Activated CD8-positive, alpha-beta memory T cell treated with anti-CD3 and anti-CD28 coated beads, Interleukin-2, amount 10 ng/mL, durations not matched to agents 7 days and 5 days (primary cell): ENCODE data around the gene MAP2K5. TPM values are rescaled to one million over a fixed set of nuclear protein-coding genes. Genes with fewer than 3 reads are reported as not detected.
"Not testable (repeated sequence)": the region's sequence is repeated elsewhere in the genome, so short reads cannot be mapped to it uniquely, and the experiment has no call there.

Experiments used
- ATAC-seq: fragments of 150-1000 bp; cut with Tn5 transposase; one replicate; pipeline ENCODE4 v1.10.0; 2021; ENCODE audit warnings: moderate library complexity
- CTCF ChIA-PET: fragments of 350-600 bp; sonication (Branson Sonifier 250); formaldehyde crosslinking; loops from one replicate; lab custom pipeline; 2021; ENCODE audit warnings: antibody characterized with exemption; lab: Charles Lee
- DNase-seq: peaks from one replicate; pipeline ENCODE4 v3.0.0-alpha.2; 2020
- H3K27ac Mint-ChIP-seq: one replicate; pipeline ENCODE4 v1.8.0; 2021; ENCODE audit warnings: mild to moderate bottlenecking, mixed read lengths
- H3K27me3 Mint-ChIP-seq: one replicate; pipeline ENCODE4 v1.8.0; 2021; ENCODE audit warnings: mixed read lengths
- H3K36me3 Mint-ChIP-seq: one replicate; pipeline ENCODE4 v1.8.0; 2021; ENCODE audit warnings: mild to moderate bottlenecking, mixed read lengths
- H3K4me1 Mint-ChIP-seq: one replicate; pipeline ENCODE4 v1.8.0; 2021; ENCODE audit warnings: mixed read lengths
- H3K4me3 Mint-ChIP-seq: one replicate; pipeline ENCODE4 v1.8.0; 2021; ENCODE audit warnings: mild to moderate bottlenecking, moderate library complexity, mixed read lengths
- H3K9me3 Mint-ChIP-seq: one replicate; pipeline ENCODE4 v1.8.0; 2022; ENCODE audit warnings: low read depth, mixed read lengths
- total RNA-seq, 2 experiments: library from RNA; stranded (reverse); gene quantifications; one replicate each; pipeline ENCODE4 v1.2.3, GENCODE V29; 2021

MAP2K5 gene
- total RNA-seq, 2 experiments from 2014 or later: 15.7 to 23.5 TPM

DNA sequence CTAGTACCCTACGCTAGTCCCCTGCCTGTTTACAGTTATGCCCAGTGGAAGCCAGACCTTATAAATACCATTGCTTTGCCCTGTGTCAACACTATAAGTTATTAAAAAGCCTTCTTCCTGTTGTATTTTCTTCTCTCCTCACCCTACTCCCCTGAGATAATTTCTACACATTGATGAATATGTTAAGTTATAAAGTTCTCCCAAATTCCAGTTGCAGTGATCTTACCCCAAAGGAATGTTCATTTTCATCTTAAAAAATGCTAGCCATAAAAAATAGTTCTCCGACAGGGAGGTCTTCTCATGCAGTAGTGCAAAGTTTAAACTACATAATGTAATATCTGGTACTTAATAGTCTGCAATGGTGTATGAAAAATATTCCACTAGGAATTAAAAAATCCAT lies 58.6 kb downstream of the MAP2K5 start:
- no peak overlapping the region for H3K4me3 Mint-ChIP-seq
- H3K4me1 Mint-ChIP-seq: no peaks in the 10 kb centered on the region
- no peak for ATAC-seq

DNA sequence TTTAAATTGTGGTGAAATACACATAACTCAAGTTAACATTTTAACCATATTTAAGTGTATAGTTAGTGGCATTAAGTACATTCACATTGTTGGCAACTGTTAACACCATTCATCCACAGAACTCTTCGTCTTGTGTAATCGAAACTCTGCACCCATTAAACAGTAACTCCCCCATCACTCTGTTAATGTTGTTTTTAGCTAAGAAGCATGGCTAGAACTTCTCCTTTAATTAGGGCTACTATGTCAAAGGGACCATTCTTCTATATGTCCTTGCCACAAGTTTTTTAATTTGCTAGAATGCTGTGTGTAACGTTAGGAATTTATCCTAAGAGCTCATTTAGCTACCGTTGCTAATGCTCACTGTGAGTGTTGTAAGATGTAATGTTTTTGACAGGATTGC lies 60.6 kb downstream of the MAP2K5 start:
- H3K27me3 Mint-ChIP-seq: no peaks in the 10 kb centered on the region
- no peaks in the 10 kb centered on the region for H3K9me3 Mint-ChIP-seq
- no peak for DNase-seq
- peaks cover 1% of the 10 kb centered on the region for H3K36me3 Mint-ChIP-seq
- no peaks in the 10 kb centered on the region for H3K4me1 Mint-ChIP-seq
- no peak overlapping the region for H3K4me3 Mint-ChIP-seq
- H3K27ac Mint-ChIP-seq: no peak overlapping the region
- ATAC-seq: no peak
- CTCF ChIA-PET: no interaction called here

More for the DNA sequence above, 58.6 kb downstream of the MAP2K5 start:
- Mint-ChIP-seq H3K27ac (no peak overlapping the region), H3K36me3 (peaks cover 1% of the 10 kb centered on the region), H3K9me3 (no peaks in the 10 kb centered on the region), H3K27me3 (no peaks in the 10 kb centered on the region)
- CTCF ChIA-PET: no interaction called here
- no peak for DNase-seq

- no peak for DNase-seq
- H3K9me3 Mint-ChIP-seq: no peaks in the 10 kb centered on the region
- H3K4me1 Mint-ChIP-seq: no peaks in the 10 kb centered on the region
- no peak overlapping the region for H3K27ac Mint-ChIP-seq
- no peak for ATAC-seq
- H3K4me3 Mint-ChIP-seq: no peak overlapping the region
- no peaks in the 10 kb centered on the region for H3K27me3 Mint-ChIP-seq
- peaks cover 1% of the 10 kb centered on the region for H3K36me3 Mint-ChIP-seq
- CTCF ChIA-PET: no interaction called here
These were observed 63.4 kb downstream of the MAP2K5 start for GRCh38 chr15:67605871-67606270.

DNA sequence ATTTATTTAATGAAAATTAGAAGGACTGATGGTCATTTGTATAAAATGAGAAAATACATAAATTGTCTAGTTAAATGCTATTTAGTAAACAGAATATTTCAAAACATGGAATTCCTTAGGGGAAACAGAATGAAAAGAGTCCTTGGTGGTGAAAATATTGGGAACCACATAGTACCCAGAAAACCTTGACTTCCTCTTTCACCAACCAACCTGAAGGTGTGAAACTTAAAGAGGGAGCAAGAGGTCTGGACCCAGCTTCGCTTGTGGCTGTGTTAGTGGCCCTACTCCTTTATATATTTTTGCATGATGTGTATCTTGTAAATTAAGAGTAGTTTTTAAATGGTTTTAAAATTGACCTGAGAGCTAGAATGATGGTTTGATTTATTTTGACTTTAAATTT lies 64.2 kb downstream of the MAP2K5 start:
- DNase-seq: no peak
- H3K4me3 Mint-ChIP-seq: no peak overlapping the region
- no peak for ATAC-seq
- H3K27ac Mint-ChIP-seq: no peak overlapping the region
- no peaks in the 10 kb centered on the region for H3K27me3 Mint-ChIP-seq
- H3K9me3 Mint-ChIP-seq: no peaks in the 10 kb centered on the region
- no peaks in the 10 kb centered on the region for H3K4me1 Mint-ChIP-seq
- CTCF ChIA-PET: no interaction called here
- H3K36me3 Mint-ChIP-seq: no peaks in the 10 kb centered on the region

- no peaks in the 10 kb centered on the region for H3K36me3 Mint-ChIP-seq
- DNase-seq: no peak
- H3K27me3 Mint-ChIP-seq: no peaks in the 10 kb centered on the region
- no peak overlapping the region for H3K27ac Mint-ChIP-seq
- CTCF ChIA-PET: no interaction called here
- ATAC-seq: no peak
- no peaks in the 10 kb centered on the region for H3K9me3 Mint-ChIP-seq
- H3K4me3 Mint-ChIP-seq: no peak overlapping the region
- H3K4me1 Mint-ChIP-seq: no peaks in the 10 kb centered on the region
These were observed 64.8 kb downstream of the MAP2K5 start for GRCh38 chr15:67607329-67607728.

- no peak for DNase-seq
These were observed 65.6 kb downstream of the MAP2K5 start for GRCh38 chr15:67607959-67608637.

GRCh38 chr15:67608638-67608959 lies 66.1 kb downstream of the MAP2K5 start:
- H3K9me3 Mint-ChIP-seq: no peaks in the 10 kb centered on the region
- H3K36me3 Mint-ChIP-seq: no peaks in the 10 kb centered on the region
- no peak overlapping the region for H3K4me3 Mint-ChIP-seq
- ATAC-seq (no peak), DNase-seq (no peak)
- no peaks in the 10 kb centered on the region for H3K4me1 Mint-ChIP-seq
- H3K27me3 Mint-ChIP-seq: no peaks in the 10 kb centered on the region
- H3K27ac Mint-ChIP-seq: no peak overlapping the region
- CTCF ChIA-PET: no interaction called here

More at GRCh38 chr15:67607959-67608637, 65.6 kb downstream of the MAP2K5 start:
- Mint-ChIP-seq H3K27ac (no peak overlapping the region), H3K9me3 (no peaks in the 10 kb centered on the region), H3K4me3 (no peak overlapping the region), H3K36me3 (no peaks in the 10 kb centered on the region), H3K4me1 (no peaks in the 10 kb centered on the region), H3K27me3 (no peaks in the 10 kb centered on the region)
- CTCF ChIA-PET: no interaction called here
- ATAC-seq: no peak

- ATAC-seq (no peak), DNase-seq (no peak)
- no peaks in the 10 kb centered on the region for H3K36me3 Mint-ChIP-seq
- no peaks in the 10 kb centered on the region for H3K4me1 Mint-ChIP-seq
- H3K4me3 Mint-ChIP-seq: no peak overlapping the region
- no peaks in the 10 kb centered on the region for H3K27me3 Mint-ChIP-seq
- CTCF ChIA-PET: interaction anchor here (1.2 kb wide), 1 partner anchor 39 kb away, joined by 4 read pairs; no protein-coding TSS in a partner anchor
- H3K9me3 Mint-ChIP-seq: no peaks in the 10 kb centered on the region
- H3K27ac Mint-ChIP-seq: no peak overlapping the region
These were observed 69.2 kb downstream of the MAP2K5 start for GRCh38 chr15:67611370-67612369.

DNA sequence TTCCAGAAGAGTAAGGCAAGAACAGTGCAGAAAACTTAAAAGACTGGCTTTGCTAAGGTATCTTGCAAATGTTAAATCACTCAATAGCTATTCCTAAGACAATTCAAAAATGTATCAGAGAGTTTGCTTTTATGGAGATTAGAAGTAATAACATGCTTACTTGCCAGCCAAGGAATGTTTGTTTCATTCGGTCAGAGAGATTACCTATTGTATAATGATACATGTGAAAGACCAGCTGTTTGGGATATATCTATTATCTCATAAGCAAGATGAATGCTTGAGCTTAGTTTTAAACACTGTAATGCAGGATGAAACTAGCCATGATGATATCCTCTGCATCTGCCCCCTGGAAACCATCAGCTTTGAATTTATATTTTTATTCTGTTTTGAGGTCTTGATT lies 70.7 kb downstream of the MAP2K5 start:
- DNase-seq (no peak), ATAC-seq (no peak)
- no peak overlapping the region for H3K4me3 Mint-ChIP-seq
- CTCF ChIA-PET: no interaction called here
- no peak overlapping the region for H3K27ac Mint-ChIP-seq
- no peaks in the 10 kb centered on the region for H3K36me3 Mint-ChIP-seq
- H3K4me1 Mint-ChIP-seq: no peaks in the 10 kb centered on the region
- no peaks in the 10 kb centered on the region for H3K27me3 Mint-ChIP-seq
- no peaks in the 10 kb centered on the region for H3K9me3 Mint-ChIP-seq

- H3K27ac Mint-ChIP-seq: no peak overlapping the region
- no peak for DNase-seq
- no peak for ATAC-seq
- no peaks in the 10 kb centered on the region for H3K36me3 Mint-ChIP-seq
- H3K27me3 Mint-ChIP-seq: no peaks in the 10 kb centered on the region
- H3K4me3 Mint-ChIP-seq: no peak overlapping the region
- H3K9me3 Mint-ChIP-seq: no peaks in the 10 kb centered on the region
- CTCF ChIA-PET: interaction anchor here (0.8 kb wide), 1 partner anchor 55 kb away, joined by 3 read pairs; no protein-coding TSS in a partner anchor
- no peaks in the 10 kb centered on the region for H3K4me1 Mint-ChIP-seq
These were observed 71.2 kb downstream of the MAP2K5 start for GRCh38 chr15:67613708-67614107.

GRCh38 chr15:67615131-67615534 lies 72.6 kb downstream of the MAP2K5 start:
- H3K27ac Mint-ChIP-seq, H3K4me3 Mint-ChIP-seq, ATAC-seq, CTCF ChIA-PET, DNase-seq, H3K9me3 Mint-ChIP-seq, H3K36me3 Mint-ChIP-seq, H3K27me3 Mint-ChIP-seq, H3K4me1 Mint-ChIP-seq: not testable (repeated sequence)

- Mint-ChIP-seq H3K4me1 (no peaks in the 10 kb centered on the region), H3K27me3 (no peaks in the 10 kb centered on the region), H3K36me3 (no peaks in the 10 kb centered on the region), H3K9me3 (no peaks in the 10 kb centered on the region), H3K27ac (no peak overlapping the region), H3K4me3 (no peak overlapping the region)
- ATAC-seq (no peak), DNase-seq (no peak)
- CTCF ChIA-PET: no interaction called here
These were observed 75.8 kb downstream of the MAP2K5 start for GRCh38 chr15:67618297-67618696.

- ATAC-seq (no peak), DNase-seq (no peak)
- H3K9me3 Mint-ChIP-seq: no peaks in the 10 kb centered on the region
- H3K27ac Mint-ChIP-seq: no peak overlapping the region
- H3K27me3 Mint-ChIP-seq: no peaks in the 10 kb centered on the region
- CTCF ChIA-PET: no interaction called here
- peaks cover 2% of the 10 kb centered on the region for H3K36me3 Mint-ChIP-seq
- H3K4me3 Mint-ChIP-seq: no peak overlapping the region
- no peaks in the 10 kb centered on the region for H3K4me1 Mint-ChIP-seq
These were observed 79.6 kb downstream of the MAP2K5 start for GRCh38 chr15:67622110-67622509.

- Mint-ChIP-seq H3K27ac (no peak overlapping the region), H3K9me3 (peaks cover 2% of the 10 kb centered on the region), H3K36me3 (peaks cover 13% of the 10 kb centered on the region), H3K4me3 (no peak overlapping the region), H3K4me1 (peaks cover 4% of the 10 kb centered on the region), H3K27me3 (no peaks in the 10 kb centered on the region)
- ATAC-seq (no peak), DNase-seq (no peak)
- CTCF ChIA-PET: no interaction called here
These were observed 89.8 kb downstream of the MAP2K5 start for GRCh38 chr15:67632261-67632660.
